H1 (cell line): Measurements from ENCODE around the gene EMX2. TPM values are rescaled to one million over a fixed set of nuclear protein-coding genes. Genes with fewer than 3 reads are reported as not detected.

Experiments
- CTCF ChIA-PET: fragments of 300-600 bp; sonication (Branson Sonifier 250); formaldehyde crosslinking; loops from one replicate; lab custom pipeline; 2021; ENCODE audit not compliant: partially characterized antibody; lab: Charles Lee
- POLR2A ChIA-PET: fragments of 300-600 bp; sonication (Branson Sonifier 250); formaldehyde crosslinking; loops from one replicate; lab custom pipeline; 2021; ENCODE audit warnings: inconsistent platforms; ENCODE audit not compliant: partially characterized antibody; lab: Charles Lee
- DNase-seq, 2 experiments: peaks; one replicate each; pipeline versions ENCODE4 v3.0.0 to v3.0.0-alpha.2; 2010 to 2022; ENCODE audit warnings: low spot score in 2 of 2, low read depth in 1 of 2, mixed read lengths in 1 of 2
- FAIRE-seq: peaks from 2 replicates; lab custom pipeline; 2011; peaks lifted over from hg19 to GRCh38; lab: Jason Lieb, UNC
- H2AFZ ChIP-seq: 2 replicates; pipeline ENCODE4 v1.8.1; 2012; ENCODE audit warnings: low read length, inconsistent platforms
- H2AK5ac ChIP-seq: 2 replicates; pipeline ENCODE4 v1.6.1; 2013; ENCODE audit warnings: low read depth, low read length
- H2BK120ac ChIP-seq: replicated peaks from 2 replicates; pipeline ENCODE3; 2013; ENCODE audit warnings: low read depth, low read length, inconsistent platforms
- H2BK12ac ChIP-seq: 2 replicates; pipeline ENCODE4 v1.6.1; 2013; ENCODE audit warnings: low read depth, low read length
- H2BK15ac ChIP-seq: 2 replicates; pipeline ENCODE4 v1.6.1; 2013; ENCODE audit warnings: low read length
- H2BK20ac ChIP-seq: 2 replicates; pipeline ENCODE4 v1.6.1; 2013; ENCODE audit warnings: low read length
- H2BK5ac ChIP-seq: 2 replicates; pipeline ENCODE4 v1.6.1; 2013; ENCODE audit warnings: low read depth, low read length
- H3K14ac ChIP-seq: 2 replicates; pipeline ENCODE4 v1.6.1; 2013; ENCODE audit warnings: inconsistent platforms; ENCODE audit not compliant: insufficient read length
- H3K18ac ChIP-seq: 2 replicates; pipeline ENCODE4 v1.6.1; 2013; ENCODE audit warnings: low read length; ENCODE audit errors: extremely low read depth
- H3K23ac ChIP-seq: 2 replicates; pipeline ENCODE4 v1.6.1; 2013; ENCODE audit warnings: inconsistent platforms; ENCODE audit not compliant: insufficient read length
- H3K23me2 ChIP-seq: 2 replicates; pipeline ENCODE4 v1.6.1; 2013; ENCODE audit warnings: low read depth, low read length
- H3K27ac ChIP-seq: 2 replicates; pipeline ENCODE4 v1.6.1; 2011; ENCODE audit warnings: low read depth, low read length, inconsistent platforms
- H3K27me3 ChIP-seq, 4 experiments: replicated peaks in 1 of 4; 1 replicate in 1 of 4; 2 replicates in 3 of 4; pipeline versions ENCODE4 v1.6.1 to v1.8.1; 2011 to 2013; ENCODE audit warnings: low read length in 3 of 4, mild to moderate bottlenecking in 3 of 4, inconsistent platforms in 2 of 4, mixed read lengths in 2 of 4, moderate library complexity in 1 of 4; ENCODE audit not compliant: control insufficient read depth in 3 of 4, insufficient read depth in 3 of 4; ENCODE audit errors: extremely low read depth in 1 of 4
- H3K36me3 ChIP-seq, 4 experiments: 2 replicates each; pipeline versions ENCODE4 v1.6.1 to v1.8.1; 2011 to 2013; ENCODE audit warnings: mild to moderate bottlenecking in 4 of 4, low read length in 3 of 4, moderate library complexity in 2 of 4, control low read depth in 1 of 4, inconsistent platforms in 1 of 4; ENCODE audit not compliant: insufficient read depth in 4 of 4, control insufficient read depth in 2 of 4
- H3K4ac ChIP-seq: replicated peaks from 2 replicates; pipeline ENCODE3; 2013; ENCODE audit warnings: low read length, low read depth, mixed read lengths, inconsistent platforms; ENCODE audit not compliant: insufficient read length
- H3K4me1 ChIP-seq, 4 experiments: replicated peaks in 1 of 4; 1 replicate in 1 of 4; 2 replicates in 3 of 4; pipeline versions ENCODE4 v1.6.1 to v1.8.1; 2011 to 2013; ENCODE audit warnings: low read length in 3 of 4, inconsistent platforms in 2 of 4, mixed read lengths in 1 of 4; ENCODE audit not compliant: insufficient read depth in 4 of 4, control insufficient read depth in 3 of 4
- H3K4me2 ChIP-seq, 2 experiments: 2 replicates each; pipeline versions ENCODE4 v1.6.1 to v1.8.1; 2011 to 2013; ENCODE audit warnings: low read depth in 2 of 2, low read length in 2 of 2, control low read depth in 1 of 2, inconsistent platforms in 1 of 2, mild to moderate bottlenecking in 1 of 2; ENCODE audit not compliant: insufficient read depth in 1 of 2
- H3K4me3 ChIP-seq, 4 experiments: fragments of 200-600, 300-600 bp in 1 of 4; sonication (generic), shearing (Covaris generic), sonication (Bioruptor Twin) in 1 of 4; 2 replicates each; pipeline versions ENCODE4 v1.5.1 to v1.8.1; 2011 to 2016; ENCODE audit warnings: low read length in 4 of 4, low read depth in 3 of 4, control low read depth in 2 of 4, inconsistent platforms in 2 of 4, mild to moderate bottlenecking in 2 of 4, mixed read lengths in 1 of 4, moderate library complexity in 1 of 4; ENCODE audit not compliant: insufficient read depth in 2 of 4; ENCODE audit errors: extremely low read depth in 1 of 4
- H3K56ac ChIP-seq: replicated peaks from 2 replicates; pipeline ENCODE3; 2013; ENCODE audit warnings: low read depth, mild to moderate bottlenecking, mixed read lengths, low read length, inconsistent platforms; ENCODE audit not compliant: insufficient read length
- H3K79me1 ChIP-seq: 2 replicates; pipeline ENCODE4 v1.6.1; 2013; ENCODE audit warnings: low read depth, low read length, control low read depth
- H3K79me2 ChIP-seq, 2 experiments: 2 replicates each; pipeline versions ENCODE4 v1.6.1 to v1.8.1; 2012 to 2013; ENCODE audit warnings: low read length in 2 of 2, mild to moderate bottlenecking in 2 of 2, inconsistent platforms in 1 of 2; ENCODE audit not compliant: insufficient read depth in 2 of 2, control insufficient read depth in 1 of 2
- H3K9ac ChIP-seq, 4 experiments: replicated peaks in 1 of 4; 1 replicate in 1 of 4; 2 replicates in 3 of 4; pipeline versions ENCODE4 v1.6.1 to v1.8.1; 2011 to 2013; ENCODE audit warnings: low read depth in 3 of 4, low read length in 3 of 4, control low read depth in 2 of 4, mild to moderate bottlenecking in 2 of 4, moderate library complexity in 2 of 4, inconsistent platforms in 1 of 4; ENCODE audit errors: extremely low read depth in 1 of 4
- H3K9me3 ChIP-seq, 2 experiments: 2 replicates each; pipeline versions ENCODE4 v1.6.1 to v1.8.1; 2012 to 2013; ENCODE audit warnings: mild to moderate bottlenecking in 2 of 2, moderate library complexity in 2 of 2, control low read depth in 1 of 2, inconsistent platforms in 1 of 2, low read depth in 1 of 2, low read length in 1 of 2, mixed read lengths in 1 of 2; ENCODE audit not compliant: insufficient read depth in 2 of 2
- H4K20me1 ChIP-seq, 2 experiments: replicated peaks in 1 of 2; 2 replicates each; pipeline versions ENCODE3 to v1.8.1; 2011 to 2013; ENCODE audit warnings: inconsistent platforms in 2 of 2, low read length in 2 of 2, mild to moderate bottlenecking in 1 of 2; ENCODE audit not compliant: insufficient read depth in 2 of 2, control insufficient read depth in 1 of 2
- H4K5ac ChIP-seq: 2 replicates; pipeline ENCODE4 v1.6.1; 2013; ENCODE audit warnings: low read length, low read depth, mixed read lengths, inconsistent platforms; ENCODE audit not compliant: insufficient read length
- H4K8ac ChIP-seq: 2 replicates; pipeline ENCODE4 v1.8.0; 2013; ENCODE audit warnings: mild to moderate bottlenecking, moderate library complexity, low read length, inconsistent platforms; ENCODE audit not compliant: insufficient read depth; ENCODE audit errors: extremely low read depth
- H4K91ac ChIP-seq: replicated peaks from 2 replicates; pipeline ENCODE3; 2013; ENCODE audit warnings: low read length, mixed read lengths, inconsistent platforms; ENCODE audit not compliant: insufficient read length
- ASH2L ChIP-seq: fragments of 200-600, 300-600 bp; sonication (generic); IDR thresholded peaks from one replicate; pipeline ENCODE4 v1.7.1; 2017; ENCODE audit warnings: low read length
- BACH1 ChIP-seq: IDR thresholded peaks from 2 replicates; pipeline ENCODE4 v1.6.1; 2012; ENCODE audit warnings: low read length, improper control_type of control experiment
- HDAC2 ChIP-seq, 2 experiments: fragments of 300-600 bp in 1 of 2; sonication (generic) in 1 of 2; IDR thresholded peaks; 2 replicates each; pipeline ENCODE4 v1.6.1; 2011 to 2012; ENCODE audit warnings: low read depth in 2 of 2, low read length in 2 of 2, mild to moderate bottlenecking in 2 of 2, moderate library complexity in 2 of 2, borderline replicate concordance in 1 of 2, inconsistent platforms in 1 of 2
- KDM1A ChIP-seq: fragments of 200-600, 300-600 bp; sonication (generic); IDR thresholded peaks from 2 replicates; pipeline ENCODE4 v1.7.1; 2016; ENCODE audit warnings: mild to moderate bottlenecking, low read length, borderline replicate concordance
- RBBP5 ChIP-seq: IDR thresholded peaks from 2 replicates; pipeline ENCODE4 v1.7.1; 2012; ENCODE audit warnings: low read depth, mild to moderate bottlenecking, inconsistent platforms, low read length, moderate library complexity, borderline replicate concordance
- SAP30 ChIP-seq: fragments of 300-600 bp; sonication (generic); IDR thresholded peaks from 2 replicates; pipeline ENCODE4 v1.7.1; 2012; ENCODE audit warnings: low read length, moderate library complexity, mild to moderate bottlenecking, inconsistent platforms; ENCODE audit not compliant: insufficient read depth, insufficient replicate concordance
- WGBS, 2 experiments: shearing (Covaris generic) in 1 of 2; methylation state at CpG; one replicate each; pipeline versions ENCODE4 v1.1.6 to v1.1.7; 2013 to 2015; ENCODE audit warnings: low lambda C conversion rate in 2 of 2, mixed read lengths in 2 of 2, inconsistent platforms in 1 of 2, low coverage in 1 of 2, missing lambda C conversion rate in 1 of 2; ENCODE audit not compliant: insufficient replicate concordance in 2 of 2, insufficient coverage in 1 of 2, insufficient read length in 1 of 2; ENCODE audit errors: extremely low coverage in 1 of 2, missing lambda C conversion rate in 1 of 2; 5-methylcytosine and 5-hydroxymethylcytosine counted together
- polyA plus RNA-seq, 7 experiments: library from polyadenylated mRNA; depleted of rRNA in 3 of 7; stranded (reverse) in 5 of 7; unstranded in 2 of 7; fragments of >200 nt in 5 of 7; fragments of 200-250 nt in 2 of 7; gene quantifications; 1 replicate in 5 of 7; 2 replicates in 1 of 7; 4 replicates in 1 of 7; pipeline versions ENCODE4 v1.2.1 to v1.2.3, GENCODE V29; 2011 to 2013; ENCODE audit warnings: missing spikeins in 2 of 7, mixed read lengths in 2 of 7
- total RNA-seq: library from RNA; stranded (reverse); fragmentation: NEBNext Ultra II Directional; extraction: Animal tissue kit (Norgen Biotek cat#: 25700); gene quantifications from 2 replicates; pipeline ENCODE4 v1.2.1, GENCODE V29; 2021

The EMX2 gene
- total and polyA plus RNA-seq, 2 of the 8 experiments (the other 6 are each of a cell fraction or from before 2014, with no cell fraction given) = not detected

DNA sequence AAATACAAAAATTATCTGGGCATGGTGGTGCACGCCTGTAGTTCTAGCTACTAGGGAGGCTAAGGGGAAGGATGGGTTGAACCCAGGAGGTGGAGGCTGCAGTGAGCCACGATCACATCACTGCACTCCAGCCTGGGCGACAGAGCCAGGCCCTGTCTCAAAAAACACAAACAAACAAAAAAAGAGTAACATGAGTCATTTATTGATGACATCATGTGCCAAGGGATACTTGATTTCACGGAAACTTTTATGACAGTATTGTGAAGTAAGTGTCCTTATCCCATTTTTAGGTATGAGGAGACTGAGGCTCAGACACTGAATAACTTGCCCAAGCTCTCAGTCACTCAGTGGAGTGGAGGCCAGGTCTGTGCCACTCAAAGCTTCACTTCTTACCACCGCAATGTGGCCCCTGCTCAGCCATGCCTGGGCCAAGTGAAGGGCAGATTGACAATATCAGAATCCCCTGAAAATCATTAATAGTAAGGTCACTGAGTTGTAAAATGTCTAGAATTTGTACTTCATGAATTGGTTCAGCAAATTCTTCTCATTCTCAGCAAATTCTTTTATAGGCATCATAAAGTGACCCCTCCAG is 36.5 kb downstream of the EMX2 start:
- no peak overlapping the region for H3K18ac ChIP-seq
- FAIRE-seq (no peak), DNase-seq (no peak)
- no peak overlapping the region for H3K4ac ChIP-seq
- no peak overlapping the region for H3K23ac ChIP-seq
- H3K4me3 ChIP-seq = no peak overlapping the region
- POLR2A ChIA-PET = no interaction called here
- H2AK5ac ChIP-seq = no peak overlapping the region
- no peaks in the 10 kb centered on the region for H3K36me3 ChIP-seq
- no peak overlapping the region for H2BK12ac ChIP-seq
- no peak for TF ChIP-seq SAP30
- no peak for TF ChIP-seq BACH1
- no peak for TF ChIP-seq RBBP5
- no peak for TF ChIP-seq ASH2L
- no peak for TF ChIP-seq KDM1A
- TF ChIP-seq HDAC2 (IDR thresholded peaks at IDR 0.05; ENCODE audit: borderline replicate concordance in 1 of 2, low read depth in 2 of 2, low read length in 2 of 2) = no peak
- H3K9ac ChIP-seq = no peak overlapping the region
- H3K27me3 ChIP-seq = no peaks in the 10 kb centered on the region
- H2AFZ ChIP-seq = no peak overlapping the region
- WGBS, 2 experiments = 97% methylated on average over 5 of the region's 5 CpGs; no CpG with 5 or more reads in 1 of the 2 experiments
- H2BK120ac ChIP-seq = no peak overlapping the region
- no peaks in the 10 kb centered on the region for H4K20me1 ChIP-seq
- H3K27ac ChIP-seq = no peak overlapping the region
- H2BK5ac ChIP-seq = no peak overlapping the region
- no peak overlapping the region for H2BK20ac ChIP-seq
- H2BK15ac ChIP-seq = no peak overlapping the region
- H3K14ac ChIP-seq = no peak overlapping the region
- H3K56ac ChIP-seq = no peak overlapping the region
- H3K79me2 ChIP-seq = no peaks in the 10 kb centered on the region
- CTCF ChIA-PET = interaction anchor here (1.3 to 1.7 kb wide), 3 partner anchors 83 to 680 kb away, joined by 3 to 4 read pairs (median 4); no protein-coding TSS in a partner anchor
- no peak overlapping the region for H3K4me2 ChIP-seq
- no peak overlapping the region for H4K91ac ChIP-seq
- H3K79me1 ChIP-seq = no peaks in the 10 kb centered on the region
- H4K5ac ChIP-seq = no peak overlapping the region
- no peaks in the 10 kb centered on the region for H3K23me2 ChIP-seq
- H3K9me3 ChIP-seq = no peaks in the 10 kb centered on the region
- no peak overlapping the region for H4K8ac ChIP-seq
- H3K4me1 ChIP-seq = no peaks in the 10 kb centered on the region
